HCT116 (cell line): ENCODE results near the gene FCMR. TPM values are rescaled to one million over a fixed set of nuclear protein-coding genes. Genes with fewer than 3 reads are reported as not detected.

Experiments
- ATAC-seq: fragments of 200-7000 bp; cut with Tn5 transposase; 2 replicates; pipeline ENCODE4 v1.9.1; 2020; ENCODE audit warnings: mild to moderate bottlenecking, moderate library complexity
- BruUV-seq: library from RNA; stranded (reverse); fragments of 400-500 nt; replicated peaks from 2 replicates; lab custom pipeline; 2021; lab: Mats Ljungman, UMichigan
- CTCF ChIA-PET: fragments of 300-600 bp; sonication (Branson Sonifier 250); formaldehyde crosslinking; loops from one replicate; lab custom pipeline; 2021; ENCODE audit warnings: antibody characterized with exemption; lab: Charles Lee
- POLR2A ChIA-PET: fragments of 300-600, 350-600 bp; sonication (Branson Sonifier 250); formaldehyde crosslinking; loops from one replicate; lab custom pipeline; 2021; ENCODE audit warnings: antibody characterized with exemption; lab: Charles Lee
- RAD21 ChIA-PET, 2 experiments: fragments of 300-600 bp; sonication (Branson Sonifier 250); formaldehyde crosslinking; loops; one replicate each; lab custom pipeline; 2023; ENCODE audit warnings: low total read pairs in 2 of 2; ENCODE audit not compliant: uncharacterized antibody in 2 of 2, unreplicated experiment in 2 of 2, low non-redundant PET in 1 of 2; lab: Charles Lee
- DNase-seq: peaks from one replicate; pipeline ENCODE4 v3.0.0-alpha.2; 2010; ENCODE audit warnings: low read depth, low spot score
- H2AFZ ChIP-seq: fragments of 200-600 bp; shearing (Covaris generic), sonication (generic); 2 replicates; pipeline ENCODE4 v1.6.1; 2017; ENCODE audit warnings: low read depth, mixed run types, mixed read lengths, antibody characterized with exemption, low read length; ENCODE audit not compliant: poor library complexity, severe bottlenecking
- H3K27ac ChIP-seq: 2 replicates; pipeline ENCODE4 v1.5.1; 2012; ENCODE audit warnings: low read depth, low read length
- H3K27me3 ChIP-seq: fragments of 200-600 bp; sonication (generic); 2 replicates; pipeline ENCODE4 v1.6.1; 2016; ENCODE audit warnings: mixed run types, low read length, mixed read lengths; ENCODE audit not compliant: insufficient read depth
- H3K36me3 ChIP-seq, 2 experiments: fragments of 200-500 bp in 1 of 2; fragments of 200-600 bp in 1 of 2; sonication (Bioruptor generic) in 1 of 2; sonication (generic) in 1 of 2; 2 replicates each; pipeline versions ENCODE4 v1.5.1 to v1.6.1; 2014 to 2016; ENCODE audit warnings: low read length in 2 of 2, inconsistent platforms in 1 of 2, mixed read lengths in 1 of 2, mixed run types in 1 of 2; ENCODE audit not compliant: insufficient read depth in 2 of 2, control insufficient read depth in 1 of 2
- H3K4me1 ChIP-seq, 2 experiments: fragments of 200-600 bp in 1 of 2; sonication (generic) in 1 of 2; 2 replicates each; pipeline versions ENCODE4 v1.5.1 to v1.6.1; 2012 to 2017; ENCODE audit warnings: low read length in 2 of 2, inconsistent platforms in 1 of 2, mild to moderate bottlenecking in 1 of 2, mixed read lengths in 1 of 2, mixed run types in 1 of 2, moderate library complexity in 1 of 2; ENCODE audit not compliant: insufficient read depth in 2 of 2, control insufficient read depth in 1 of 2
- H3K4me2 ChIP-seq: fragments of 200-600 bp; sonication (generic); 2 replicates; pipeline ENCODE4 v1.6.1; 2017; ENCODE audit warnings: mixed run types, low read length, mixed read lengths
- H3K4me3 ChIP-seq, 2 experiments: fragments of 200-600 bp in 1 of 2; sonication (generic) in 1 of 2; replicated peaks in 1 of 2; 2 replicates each; pipeline ENCODE4 v1.5.1; 2011 to 2016; ENCODE audit warnings: low read length in 2 of 2, control low read depth in 1 of 2, low read depth in 1 of 2, mild to moderate bottlenecking in 1 of 2, mixed read lengths in 1 of 2, mixed run types in 1 of 2
- H3K79me2 ChIP-seq: fragments of 200-600 bp; sonication (generic); 2 replicates; pipeline ENCODE4 v1.6.1; 2017; ENCODE audit warnings: mild to moderate bottlenecking, mixed run types, low read length, moderate library complexity, mixed read lengths; ENCODE audit not compliant: insufficient read depth
- H3K9ac ChIP-seq: fragments of 200-600 bp; sonication (generic); 2 replicates; pipeline ENCODE4 v1.6.1; 2016; ENCODE audit warnings: low read length, mixed read lengths
- H3K9me2 ChIP-seq: fragments of 200-600 bp; sonication (generic), shearing (Covaris generic); 2 replicates; pipeline ENCODE4 v1.6.1; 2017; ENCODE audit warnings: mixed run types, mild to moderate bottlenecking, moderate library complexity; ENCODE audit not compliant: insufficient read depth
- H3K9me3 ChIP-seq, 2 experiments: fragments of 200-500 bp in 1 of 2; fragments of 200-600 bp in 1 of 2; sonication (Bioruptor generic) in 1 of 2; sonication (generic) in 1 of 2; 2 replicates each; pipeline ENCODE4 v1.6.1; 2014 to 2017; ENCODE audit warnings: low read length in 2 of 2, mixed read lengths in 2 of 2, inconsistent platforms in 1 of 2, low read depth in 1 of 2, mild to moderate bottlenecking in 1 of 2, mixed run types in 1 of 2, moderate library complexity in 1 of 2; ENCODE audit not compliant: control insufficient read depth in 1 of 2, insufficient read depth in 1 of 2
- H4K20me1 ChIP-seq: fragments of 200-600 bp; sonication (generic), shearing (Covaris generic); 2 replicates; pipeline ENCODE4 v1.6.1; 2017; ENCODE audit warnings: mixed run types, mild to moderate bottlenecking, moderate library complexity; ENCODE audit not compliant: insufficient read depth
- ATF3 ChIP-seq: IDR thresholded peaks from 2 replicates; pipeline ENCODE4 v1.6.1; 2012
- CBX3 ChIP-seq: IDR thresholded peaks from 2 replicates; pipeline ENCODE4 v1.6.1; 2012; ENCODE audit warnings: low read depth
- MAX ChIP-seq: IDR thresholded peaks from 2 replicates; pipeline ENCODE4 v1.6.1; 2012
- POLR2AphosphoS5 ChIP-seq: IDR thresholded peaks from 2 replicates; pipeline ENCODE4 v1.6.1; 2011; ENCODE audit warnings: mild to moderate bottlenecking, low read depth, low read length, moderate library complexity
- REST ChIP-seq: IDR thresholded peaks from 2 replicates; pipeline ENCODE4 v1.6.1; 2012; ENCODE audit warnings: low read depth
- SP1 ChIP-seq: IDR thresholded peaks from 2 replicates; pipeline ENCODE4 v1.6.1; 2012; ENCODE audit warnings: low read depth
- SRF ChIP-seq: IDR thresholded peaks from 2 replicates; pipeline ENCODE4 v1.6.1; 2012; ENCODE audit warnings: low read depth
- TCF7L2 ChIP-seq: IDR thresholded peaks from 2 replicates; pipeline ENCODE4 v1.7.0; 2011; ENCODE audit warnings: borderline replicate concordance, inconsistent platforms; ENCODE audit not compliant: insufficient read depth, insufficient read length; ENCODE audit errors: extremely low read depth
- ZBTB33 ChIP-seq: IDR thresholded peaks from 2 replicates; pipeline ENCODE4 v1.6.1; 2011; ENCODE audit warnings: mild to moderate bottlenecking, low read length, moderate library complexity; ENCODE audit not compliant: insufficient replicate concordance; ENCODE audit errors: extremely low read depth
- intact Hi-C: fragments of 100-400 bp; cut with micrococcal nuclease; formaldehyde crosslinking; loops from 2 replicates; pipeline ENCODE4 v1.10.0; 2022
- total RNA-seq: library from RNA; stranded (reverse); gene quantifications from one replicate; pipeline ENCODE4 v1.2.1, GENCODE V29; 2021; ENCODE audit not compliant: unreplicated experiment

FCMR gene
- total RNA-seq, 1 experiment from 2014 or later = 0.61 TPM

GRCh38 chr1:206962272-206962671 lies 40.5 kb upstream of the FCMR start:
- RAD21 ChIA-PET = no interaction called here
- Histone ChIP-seq H2AFZ (no peak overlapping the region), H3K4me1 (no peaks in the 10 kb centered on the region), H3K27me3 (no peaks in the 10 kb centered on the region), H3K27ac (no peak overlapping the region), H3K9me2 (no peaks in the 10 kb centered on the region), H3K36me3 (no peaks in the 10 kb centered on the region), H4K20me1 (no peaks in the 10 kb centered on the region), H3K79me2 (no peaks in the 10 kb centered on the region), H3K9ac (no peak overlapping the region), H3K4me3 (no peak overlapping the region), H3K4me2 (no peak overlapping the region), H3K9me3 (no peaks in the 10 kb centered on the region)
- intact Hi-C loops = no loop called here
- TF ChIP-seq TCF7L2 = no peak
- no peak for TF ChIP-seq SRF
- no peak for TF ChIP-seq MAX
- TF ChIP-seq CBX3 = no peak
- TF ChIP-seq POLR2AphosphoS5 = no peak
- TF ChIP-seq ZBTB33 = no peak
- TF ChIP-seq ATF3 = no peak
- no peak for TF ChIP-seq REST
- no peak for TF ChIP-seq SP1
- ATAC-seq (no peak), DNase-seq (no peak)
- CTCF ChIA-PET = no interaction called here
- POLR2A ChIA-PET = no interaction called here
- no TSS peak for BruUV-seq
